ENCODE measurements around the gene ADH7. TPM values are rescaled to one million over a fixed set of nuclear protein-coding genes. Genes with fewer than 3 reads are reported as not detected.

The ADH7 gene
- total and polyA plus RNA-seq, 9 donors = 0.38 TPM; not detected in 8

Other genes with a start within 250 kb of the ADH7 start
- not detected for gene ADH6, start 216.1 kb downstream of the ADH7 start, total RNA-seq
- gene ADH6, start 216.1 kb downstream of the ADH7 start, polyA plus RNA-seq (ENCODE audit: insufficient read depth in 1 of 8, insufficient read length in 8 of 8, low replicate concordance in 1 of 8) = 1 to 10 TPM in 4 of 8 donors, under 1 TPM in 4; 0.81 to 1.6 (median 1.0) TPM
- gene ADH1A, start 144.4 kb downstream of the ADH7 start, total RNA-seq = 0.49 TPM
- gene ADH1A, start 144.4 kb downstream of the ADH7 start, polyA plus RNA-seq (ENCODE audit: insufficient read depth in 1 of 8, insufficient read length in 8 of 8, low replicate concordance in 1 of 8) = 1 to 10 TPM in 4 of 8 donors, under 1 TPM in 4; 0.49 to 1.8 (median 1.0) TPM
- 6.3 TPM for gene ADH1B, start 113.9 kb downstream of the ADH7 start, total RNA-seq
- 10 to 100 TPM in 2 of 8 donors, 1 to 10 TPM in 6; 3.6 to 32.4 (median 5.3) TPM for gene ADH1B, start 113.9 kb downstream of the ADH7 start, polyA plus RNA-seq (ENCODE audit: insufficient read depth in 1 of 8, insufficient read length in 8 of 8, low replicate concordance in 1 of 8)
- gene ADH1C, start 82.6 kb downstream of the ADH7 start, total RNA-seq = 9.4 TPM
- gene ADH1C, start 82.6 kb downstream of the ADH7 start, polyA plus RNA-seq (ENCODE audit: insufficient read depth in 1 of 8, insufficient read length in 8 of 8, low replicate concordance in 1 of 8) = 10 to 100 TPM in 3 of 8 donors, 1 to 10 TPM in 5; 6.0 to 11.3 (median 7.5) TPM
- gene C4orf17, start 75.7 kb upstream of the ADH7 start, total RNA-seq = not detected
- gene C4orf17, start 75.7 kb upstream of the ADH7 start, polyA plus RNA-seq (ENCODE audit: insufficient read depth in 1 of 8, insufficient read length in 8 of 8, low replicate concordance in 1 of 8) = under 1 TPM in 4 of 8 donors, not detected in 4; 0.06 to 0.25 (median 0.15) TPM
- gene TRMT10A, start 128.7 kb upstream of the ADH7 start, total RNA-seq = 10.1 TPM
- gene TRMT10A, start 128.7 kb upstream of the ADH7 start, polyA plus RNA-seq (ENCODE audit: insufficient read depth in 1 of 8, insufficient read length in 8 of 8, low replicate concordance in 1 of 8) = 10 to 100 TPM in 1 of 8 donors, 1 to 10 TPM in 7; 6.3 to 11.3 (median 9.5) TPM
- gene MTTP, start 139.5 kb upstream of the ADH7 start, total RNA-seq = 0.40 TPM
- gene MTTP, start 139.5 kb upstream of the ADH7 start, polyA plus RNA-seq (ENCODE audit: insufficient read depth in 1 of 8, insufficient read length in 8 of 8, low replicate concordance in 1 of 8) = 10 to 100 TPM in 1 of 8 donors, 1 to 10 TPM in 4, under 1 TPM in 3; 0.67 to 25.5 (median 1.1) TPM
- gene C4orf54, start 222.5 kb upstream of the ADH7 start, total RNA-seq = 114 TPM
- 100 to 1,000 TPM in 4 of 8 donors, 10 to 100 TPM in 4; 56.3 to 159 (median 97.4) TPM for gene C4orf54, start 222.5 kb upstream of the ADH7 start, polyA plus RNA-seq (ENCODE audit: insufficient read depth in 1 of 8, insufficient read length in 8 of 8, low replicate concordance in 1 of 8)